GM18526 (cell line): ENCODE results near the gene LAMA3.

Source experiments
- POLR2A ChIP-seq: IDR thresholded peaks from 3 replicates; pipeline ENCODE4 v1.6.1; 2011; ENCODE audit not compliant: insufficient read length; ENCODE audit errors: extremely low read depth

Gene LAMA3

GRCh38 chr18:23871410-23871809 lies 182.2 kb downstream of the LAMA3 start:
- TF ChIP-seq POLR2A, result no peak

DNA sequence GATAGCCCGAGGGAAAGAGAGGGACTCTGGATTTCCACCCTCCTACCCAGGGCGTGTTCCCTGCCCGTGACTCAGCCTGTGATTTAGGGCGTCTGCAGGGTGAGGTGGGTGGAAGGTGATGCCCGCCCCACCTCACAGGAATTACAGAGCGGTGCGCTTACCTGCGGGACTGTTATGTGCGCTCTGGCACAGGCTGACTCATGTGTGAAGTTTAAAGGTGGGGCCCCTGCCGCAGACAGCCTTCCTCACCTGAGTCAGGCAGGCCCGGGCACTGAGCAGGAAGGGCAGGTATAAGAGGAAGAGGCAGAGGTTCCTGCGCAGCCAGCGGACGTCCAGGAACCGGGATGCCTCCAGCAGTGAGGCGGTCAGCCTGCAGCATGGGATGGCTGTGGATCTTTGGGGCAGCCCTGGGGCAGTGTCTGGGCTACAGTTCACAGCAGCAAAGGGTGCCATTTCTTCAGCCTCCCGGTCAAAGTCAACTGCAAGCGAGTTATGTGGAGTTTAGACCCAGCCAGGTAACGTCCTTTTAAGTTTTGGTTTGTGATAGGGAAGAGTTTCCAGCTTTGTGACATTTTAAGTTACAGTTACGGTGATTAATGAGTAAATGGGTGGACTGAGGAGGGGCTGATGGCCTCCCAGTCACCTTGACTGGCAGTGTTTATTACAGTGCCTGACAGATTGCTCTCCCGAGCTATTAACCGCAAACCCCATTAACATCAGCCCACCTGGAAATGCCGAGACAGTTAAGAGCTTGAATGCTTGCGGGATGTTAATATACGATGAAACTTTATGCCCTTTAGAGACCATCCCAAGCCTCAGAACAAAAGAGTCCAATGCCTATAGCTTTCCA lies 183.7 kb downstream of the LAMA3 start:
- TF ChIP-seq POLR2A, result no peak

DNA sequence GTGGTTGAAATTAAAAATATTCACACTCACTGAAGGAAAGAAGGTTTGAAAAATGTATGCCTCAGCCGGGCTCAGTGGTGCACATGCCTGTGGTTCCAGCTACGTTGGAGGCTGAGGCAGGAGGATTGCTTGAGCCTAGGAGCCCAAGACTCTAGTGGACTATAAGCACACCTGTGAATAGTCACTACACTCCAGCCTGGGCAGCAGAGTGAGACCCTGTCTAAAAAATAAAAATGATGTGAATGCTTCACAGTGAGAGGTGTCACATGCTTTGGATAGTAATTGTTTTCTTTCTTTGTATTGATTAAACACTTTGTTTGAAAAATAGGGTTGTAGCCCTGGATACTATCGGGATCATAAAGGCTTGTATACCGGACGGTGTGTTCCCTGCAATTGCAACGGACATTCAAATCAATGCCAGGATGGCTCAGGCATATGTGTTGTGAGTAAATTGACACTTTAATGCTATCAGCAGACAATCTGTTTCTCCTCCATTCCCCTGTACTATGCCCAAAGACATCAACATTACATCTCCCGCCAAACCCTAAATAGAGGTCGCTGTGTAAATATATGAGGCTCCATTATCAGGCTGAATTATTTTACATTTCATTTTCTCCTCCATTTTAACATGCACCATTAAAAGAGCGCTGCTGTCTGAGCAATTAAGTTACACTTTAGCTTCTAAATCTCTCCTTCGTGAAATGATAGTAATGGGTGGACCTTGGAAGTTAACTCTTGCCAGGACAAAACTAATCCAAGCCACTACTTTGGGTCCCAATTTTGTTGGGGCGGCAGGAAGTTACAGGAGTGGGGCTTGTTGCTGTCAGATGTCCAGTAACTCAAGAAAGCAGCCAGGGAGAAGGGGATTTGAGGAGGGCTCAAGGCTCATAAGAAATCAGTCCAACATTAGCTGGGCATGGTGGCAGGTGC lies 187.0 kb downstream of the LAMA3 start:
- no peak for TF ChIP-seq POLR2A

DNA sequence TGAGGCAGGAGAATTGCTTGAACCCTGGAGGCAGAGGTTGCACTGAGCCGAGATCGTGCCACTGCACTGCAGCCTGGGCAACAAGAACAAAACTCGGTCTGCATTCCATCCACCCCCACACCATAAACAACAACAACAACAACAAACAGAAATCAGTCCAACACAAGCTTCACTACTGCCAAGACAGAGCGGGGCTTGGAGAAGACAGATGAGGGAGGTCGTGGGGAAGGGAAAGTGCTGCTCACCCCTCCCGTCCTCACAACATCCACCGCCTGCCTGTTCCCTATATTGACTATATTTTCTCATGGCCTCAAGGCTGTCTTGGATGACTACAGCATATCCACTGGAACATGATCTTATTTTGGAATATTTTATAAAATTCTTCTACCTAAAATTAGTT lies 187.7 kb downstream of the LAMA3 start:
- TF ChIP-seq POLR2A, result no peak

GRCh38 chr18:23877371-23877770 lies 188.1 kb downstream of the LAMA3 start:
- no peak for TF ChIP-seq POLR2A

GRCh38 chr18:23878336-23878900 lies 189.2 kb downstream of the LAMA3 start:
- TF ChIP-seq POLR2A, result no peak

GRCh38 chr18:23879126-23879525 lies 189.9 kb downstream of the LAMA3 start:
- TF ChIP-seq POLR2A, result no peak

- no peak for TF ChIP-seq POLR2A
Measured at GRCh38 chr18:23879544-23879943, 190.3 kb downstream of the LAMA3 start.

DNA sequence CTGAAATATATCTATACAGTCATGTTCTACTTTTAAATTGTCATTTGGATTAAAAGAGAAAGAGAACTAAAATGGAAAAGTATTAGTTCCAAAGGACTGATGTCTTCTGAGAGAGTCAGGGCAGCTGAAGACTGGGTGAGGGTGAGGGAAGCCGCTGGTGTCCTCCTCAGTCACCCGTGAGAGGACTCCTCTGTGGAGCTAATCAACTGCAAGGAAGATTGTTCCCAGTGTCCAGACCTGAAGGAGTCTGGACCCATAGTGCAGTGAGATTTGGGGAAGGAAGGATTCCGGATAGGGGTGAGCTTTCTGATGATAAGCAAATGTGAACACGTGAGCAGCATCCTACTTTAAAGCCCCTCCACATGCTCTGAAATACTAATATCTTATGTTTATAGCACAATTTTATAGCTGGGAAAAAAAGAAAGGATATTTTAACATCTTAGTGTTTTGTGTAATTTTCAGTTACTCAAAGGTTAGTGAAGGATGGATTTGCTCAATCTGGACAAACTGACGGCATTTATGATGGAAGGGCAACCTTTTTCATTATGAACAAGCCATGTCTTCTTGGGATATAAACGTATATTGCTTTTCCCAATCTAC lies 190.8 kb downstream of the LAMA3 start:
- no peak for TF ChIP-seq POLR2A

DNA sequence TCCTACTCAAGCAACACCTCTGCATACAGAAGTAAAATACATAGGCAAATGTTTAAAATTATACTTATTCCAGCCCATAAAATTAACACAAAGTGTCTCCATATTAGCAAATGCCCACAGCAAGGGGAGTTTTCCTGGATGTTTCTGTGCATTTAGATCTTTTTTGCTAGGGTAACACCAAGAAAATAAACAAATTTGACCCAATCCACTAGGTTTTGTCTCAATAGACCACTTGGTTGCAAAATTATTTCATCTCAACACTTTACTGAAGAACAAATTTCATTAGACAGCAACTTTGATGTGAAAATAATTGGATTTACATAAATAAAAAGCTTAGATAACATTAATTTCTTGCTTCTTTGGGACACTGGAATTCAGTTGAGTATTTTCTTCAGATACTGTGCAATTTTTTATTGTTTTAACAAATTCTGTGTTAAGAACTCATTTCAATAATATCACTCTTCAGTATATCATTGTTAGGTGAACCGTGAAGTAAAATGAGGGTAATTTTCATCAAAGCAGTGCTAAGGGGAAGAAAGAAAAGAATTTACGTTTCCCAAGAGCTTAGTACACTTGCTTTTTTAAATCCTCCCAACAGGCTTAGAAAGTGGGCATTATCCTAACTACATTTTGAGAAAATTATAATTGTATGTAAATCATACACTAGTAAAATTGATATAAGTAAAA lies 191.8 kb downstream of the LAMA3 start:
- no peak for TF ChIP-seq POLR2A

DNA sequence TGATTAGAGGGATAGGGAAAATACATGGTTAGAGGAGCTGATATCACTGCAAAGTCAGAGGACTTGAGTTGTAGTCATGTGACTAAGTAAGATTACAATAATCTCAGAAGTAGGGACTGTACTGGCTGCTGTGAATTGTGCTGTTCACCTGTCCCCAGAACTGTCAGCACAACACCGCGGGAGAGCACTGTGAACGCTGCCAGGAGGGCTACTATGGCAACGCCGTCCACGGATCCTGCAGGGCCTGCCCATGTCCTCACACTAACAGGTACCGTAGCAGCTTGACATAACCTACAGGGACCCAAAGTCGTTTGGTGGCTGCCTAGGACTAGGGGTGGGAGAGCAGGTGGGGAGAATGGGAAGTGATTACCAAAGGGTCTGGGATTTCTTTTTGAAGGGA lies 192.5 kb downstream of the LAMA3 start:
- no peak for TF ChIP-seq POLR2A

GRCh38 chr18:23882616-23883276 lies 193.5 kb downstream of the LAMA3 start:
- TF ChIP-seq POLR2A, result no peak

- TF ChIP-seq POLR2A, result no peak
Measured at GRCh38 chr18:23883277-23883790, 194.1 kb downstream of the LAMA3 start.
